DMS153 treated with DMSO at 0.1 percent for 48 hours (cell line): ENCODE results near the gene SRM.
"Not testable (repeated sequence)": the region's sequence is repeated elsewhere in the genome, so short reads cannot be mapped to it uniquely, and the experiment has no call there.

Experiments
- DNase-seq: peaks from one replicate; lab custom pipeline; 2025; ENCODE audit not compliant: unreplicated experiment; lab: John Stamatoyannopoulos, UW

Gene SRM

GRCh38 chr1:11065796-11066195 lies 6.0 kb upstream of the SRM start:
- no peak for DNase-seq

- no peak for DNase-seq
Observed at GRCh38 chr1:11064942-11065341, 5.1 kb upstream of the SRM start.

- DNase-seq, result not testable (repeated sequence)
Observed at GRCh38 chr1:11063937-11064537, 4.2 kb upstream of the SRM start.

- no peak for DNase-seq
Observed at GRCh38 chr1:11062965-11063401, 3.2 kb upstream of the SRM start.

- no peak for DNase-seq
Observed at GRCh38 chr1:11061652-11062365, 2.0 kb upstream of the SRM start.

- DNase-seq, result no peak
Observed at GRCh38 chr1:11059155-11059967, 457 bp downstream of the SRM start.

GRCh38 chr1:11058595-11059154 lies 1.1 kb downstream of the SRM start:
- DNase-seq, result no peak

GRCh38 chr1:11058026-11058425 lies 1.8 kb downstream of the SRM start:
- DNase-seq, result no peak

GRCh38 chr1:11057477-11057876 lies 2.3 kb downstream of the SRM start:
- DNase-seq, result no peak

- no peak for DNase-seq
Observed at GRCh38 chr1:11056504-11056903, 3.3 kb downstream of the SRM start.

GRCh38 chr1:11055676-11056075 lies 4.1 kb downstream of the SRM start:
- no peak for DNase-seq

- DNase-seq, result no peak
Observed at GRCh38 chr1:11054666-11055065, 5.2 kb downstream of the SRM start.

- DNase-seq, result no peak
Observed at GRCh38 chr1:11054181-11054580, 5.6 kb downstream of the SRM start.

GRCh38 chr1:11053758-11054137 lies 6.1 kb downstream of the SRM start:
- no peak for DNase-seq

GRCh38 chr1:11052839-11053757 lies 6.7 kb downstream of the SRM start:
- DNase-seq, result peak; percentile 69

GRCh38 chr1:11051781-11052511 lies 7.9 kb downstream of the SRM start:
- DNase-seq, result peak; percentile 70

GRCh38 chr1:11051121-11051520 lies 8.7 kb downstream of the SRM start:
- DNase-seq, result not testable (repeated sequence)

GRCh38 chr1:11046625-11047365 lies 13.0 kb downstream of the SRM start, which contains the start of gene MASP2:
TSS of gene MASP2 (minus strand) at chr1:11047239. CDS start at chr1:11047207, 32 bp downstream.
- no peak for DNase-seq

GRCh38 chr1:11046270-11046566 lies 13.6 kb downstream of the SRM start:
- no peak for DNase-seq
